NCI-H2107 treated with DMSO at 0.1 percent for 48 hours (cell line): ENCODE measurements around the gene PPFIA4.
"Not testable (repeated sequence)": the region's sequence is repeated elsewhere in the genome, so short reads cannot be mapped to it uniquely, and the experiment has no call there.

Source experiments
- DNase-seq: peaks from one replicate; lab custom pipeline; 2025; ENCODE audit not compliant: unreplicated experiment; lab: John Stamatoyannopoulos, UW

PPFIA4 gene

GRCh38 chr1:203017061-203017460 is 9.2 kb upstream of the PPFIA4 start:
- DNase-seq = no peak

DNA sequence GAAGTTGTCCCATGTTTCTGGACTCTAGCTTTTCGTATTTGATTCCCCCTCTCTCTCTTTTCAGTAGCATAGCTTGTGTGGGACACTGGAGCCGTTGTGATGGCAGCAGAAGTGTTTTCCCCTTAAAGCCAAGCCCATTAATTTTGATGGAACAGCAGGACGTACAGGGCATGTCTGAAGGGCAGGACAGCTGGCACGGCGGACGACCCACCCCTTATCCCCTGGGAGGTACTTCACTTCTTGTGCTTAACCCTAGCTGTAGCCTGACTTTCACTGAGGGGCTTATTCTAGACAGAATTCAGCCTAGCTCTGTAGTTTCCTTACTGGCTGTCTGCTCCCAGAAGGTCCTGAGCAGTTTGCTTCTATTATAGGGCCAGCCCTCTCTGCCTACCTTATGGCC is 8.6 kb upstream of the PPFIA4 start:
- DNase-seq = no peak

DNA sequence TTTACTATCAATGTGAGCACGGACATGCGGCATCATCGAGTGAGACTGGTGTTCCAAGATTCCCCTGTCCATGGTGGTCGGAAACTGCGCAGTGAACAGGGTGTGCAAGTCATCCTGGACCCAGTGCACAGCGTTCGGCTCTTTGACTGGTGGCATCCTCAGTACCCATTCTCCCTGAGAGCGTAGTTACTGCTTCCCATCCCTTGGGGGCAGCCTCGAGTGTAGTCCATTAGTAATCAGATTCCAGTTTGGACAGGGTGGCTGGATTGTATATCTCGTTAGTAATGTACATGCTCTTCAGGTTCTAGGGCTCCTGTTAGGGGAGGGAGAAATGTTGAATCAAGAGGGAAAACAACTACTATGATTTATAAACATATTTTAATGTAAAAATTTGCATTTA is 3.4 kb upstream of the PPFIA4 start:
- DNase-seq = not testable (repeated sequence)

GRCh38 chr1:203025686-203026030 is 633 bp upstream of the PPFIA4 start:
- no peak for DNase-seq

- no peak for DNase-seq
Observed at GRCh38 chr1:203026666-203027663, 674 bp downstream of the PPFIA4 start.

DNA sequence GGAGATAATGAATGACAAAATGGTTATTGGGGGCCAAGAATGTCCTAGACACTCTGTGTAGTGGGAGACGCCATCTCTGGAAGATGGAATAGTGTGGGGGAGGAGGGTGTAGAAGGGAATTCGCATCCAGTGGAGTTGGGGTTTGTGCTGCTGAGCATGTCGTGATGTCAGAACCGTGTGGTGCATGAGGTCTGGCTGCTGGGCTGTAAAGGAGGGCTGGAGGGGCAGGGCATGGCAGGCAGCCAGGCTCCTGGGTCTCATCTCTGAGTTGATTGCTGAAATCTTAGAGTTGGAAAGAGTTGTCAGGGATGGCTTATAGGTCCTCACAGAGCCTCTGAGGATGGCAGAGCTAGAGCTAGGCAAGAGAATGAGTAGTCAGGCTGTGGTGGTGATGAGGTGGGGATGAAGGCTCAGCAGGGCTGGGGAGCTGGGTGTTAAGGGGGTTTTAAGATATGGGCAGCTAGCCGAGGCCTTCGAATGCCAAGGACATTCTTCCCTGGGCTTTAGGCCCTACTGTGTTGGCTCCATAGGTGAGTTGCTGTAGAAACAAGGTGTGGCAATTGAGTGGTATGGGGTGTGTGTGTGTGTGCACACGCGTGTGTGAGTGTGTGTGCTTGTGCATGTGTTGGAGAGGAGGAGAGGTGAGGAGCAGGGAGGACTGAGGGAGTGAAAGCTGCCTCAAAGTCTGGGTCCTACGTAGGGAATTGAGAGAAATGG is 1.9 kb downstream of the PPFIA4 start:
- no peak for DNase-seq

DNA sequence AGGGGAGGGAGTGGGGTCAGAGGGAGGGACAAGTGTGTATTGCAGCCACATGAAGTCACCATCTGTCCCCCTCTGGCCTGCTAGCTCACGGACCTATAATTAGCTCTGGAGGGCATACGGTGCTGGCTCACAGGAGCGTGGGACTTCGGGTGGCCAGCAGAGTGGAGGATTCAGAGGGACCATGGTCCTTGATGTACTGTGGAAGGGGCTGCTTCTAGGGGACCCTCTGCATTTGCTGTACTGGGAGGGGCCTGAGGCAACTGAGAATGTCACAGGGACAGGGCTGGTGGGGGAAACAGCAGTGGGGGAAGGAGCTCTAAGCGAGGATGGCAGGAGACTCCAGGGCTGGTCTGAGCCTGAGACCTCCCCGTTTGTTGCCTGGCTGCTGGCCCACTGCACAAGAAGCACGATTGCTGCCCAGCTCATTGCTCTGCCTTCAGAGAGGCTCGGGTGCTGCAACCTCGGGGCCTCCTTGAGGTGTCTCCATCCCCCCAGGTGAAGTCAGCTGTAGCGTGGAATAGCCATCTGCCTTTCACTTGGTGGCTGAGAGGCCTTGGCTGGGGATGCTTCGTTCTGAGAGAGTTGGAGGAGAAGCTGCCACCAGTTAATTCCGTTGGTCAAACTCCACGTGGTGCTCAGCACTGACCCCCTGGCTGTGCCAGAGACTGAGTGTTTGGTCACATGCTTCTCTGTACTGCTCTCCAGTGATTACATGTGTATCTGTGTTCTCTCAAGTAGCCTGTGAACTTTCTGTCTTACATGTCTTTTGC is 2.7 kb downstream of the PPFIA4 start:
- DNase-seq = no peak

GRCh38 chr1:203031467-203031866 is 5.2 kb downstream of the PPFIA4 start:
- DNase-seq = no peak

DNA sequence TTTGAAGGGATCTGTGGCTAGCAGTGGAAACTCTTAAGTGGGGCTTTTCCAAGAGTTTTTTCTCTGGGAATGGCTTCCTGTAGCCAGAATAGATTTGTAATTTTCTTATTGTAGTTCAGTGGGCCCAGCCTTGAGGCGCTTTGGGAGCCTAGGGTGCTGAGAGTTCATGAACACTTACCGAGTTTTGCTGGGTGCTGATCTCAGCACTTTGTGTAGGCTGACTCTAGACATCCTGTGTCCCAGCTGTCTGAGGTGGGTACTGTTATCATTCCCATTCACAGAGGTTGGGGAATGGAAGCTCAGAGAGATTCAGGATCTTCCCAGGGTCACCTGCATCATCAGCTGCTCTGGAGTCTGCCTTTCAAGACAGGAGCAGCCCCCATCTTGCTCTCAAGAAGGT is 7.0 kb downstream of the PPFIA4 start:
- no peak for DNase-seq

DNA sequence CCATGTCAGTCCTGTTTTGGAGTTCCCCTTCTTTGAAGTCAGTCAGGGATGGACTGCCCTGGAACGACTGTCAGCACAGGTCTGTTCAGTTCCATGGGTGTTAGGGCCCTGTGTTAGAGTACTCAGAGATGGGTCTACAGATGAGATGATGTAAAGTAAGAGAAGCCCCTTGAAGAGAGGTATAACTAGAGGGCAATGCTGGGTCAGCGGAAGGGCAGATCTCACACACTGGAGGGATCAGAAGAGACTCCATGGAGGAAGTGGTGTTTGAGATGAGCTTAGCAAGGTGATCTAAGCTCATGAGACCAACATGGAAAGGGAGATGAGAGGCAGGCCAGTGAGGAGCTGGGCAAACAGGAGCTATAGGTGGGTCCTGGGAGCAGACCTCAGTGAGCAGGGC is 7.6 kb downstream of the PPFIA4 start:
- DNase-seq = no peak

DNA sequence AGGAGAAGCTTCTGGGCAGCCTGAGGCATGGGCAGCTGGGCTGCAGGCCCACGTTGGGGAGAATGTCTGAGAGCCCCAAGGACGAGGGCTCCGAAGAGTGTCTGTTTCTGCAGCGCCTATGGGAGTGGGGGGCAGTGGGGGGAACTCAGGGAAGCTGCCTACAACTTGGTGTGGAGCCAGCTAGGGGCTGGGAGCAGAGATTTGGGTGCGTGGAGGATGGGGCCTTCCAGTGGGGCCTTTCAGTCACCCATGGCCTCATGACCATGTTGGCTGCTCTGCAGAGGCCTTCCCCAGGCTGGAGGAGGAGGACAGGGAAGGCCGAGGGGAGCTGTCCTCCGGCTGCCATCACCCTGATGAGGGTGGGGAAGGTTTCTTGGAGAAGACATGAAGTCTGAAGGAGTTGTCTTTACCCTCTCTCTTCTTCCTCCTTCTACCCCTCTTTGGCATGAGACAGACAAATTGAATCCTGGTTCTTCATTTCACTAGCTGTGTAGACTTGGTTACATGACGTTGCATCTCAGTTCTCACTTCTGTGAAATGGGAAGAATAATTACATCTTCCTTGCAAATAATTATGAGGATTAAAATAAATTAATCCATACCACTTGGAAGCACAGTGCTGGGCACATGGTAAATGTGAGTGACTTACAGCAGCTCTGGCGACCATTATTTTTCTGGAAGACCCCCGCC is 8.3 kb downstream of the PPFIA4 start:
- DNase-seq = no peak

DNA sequence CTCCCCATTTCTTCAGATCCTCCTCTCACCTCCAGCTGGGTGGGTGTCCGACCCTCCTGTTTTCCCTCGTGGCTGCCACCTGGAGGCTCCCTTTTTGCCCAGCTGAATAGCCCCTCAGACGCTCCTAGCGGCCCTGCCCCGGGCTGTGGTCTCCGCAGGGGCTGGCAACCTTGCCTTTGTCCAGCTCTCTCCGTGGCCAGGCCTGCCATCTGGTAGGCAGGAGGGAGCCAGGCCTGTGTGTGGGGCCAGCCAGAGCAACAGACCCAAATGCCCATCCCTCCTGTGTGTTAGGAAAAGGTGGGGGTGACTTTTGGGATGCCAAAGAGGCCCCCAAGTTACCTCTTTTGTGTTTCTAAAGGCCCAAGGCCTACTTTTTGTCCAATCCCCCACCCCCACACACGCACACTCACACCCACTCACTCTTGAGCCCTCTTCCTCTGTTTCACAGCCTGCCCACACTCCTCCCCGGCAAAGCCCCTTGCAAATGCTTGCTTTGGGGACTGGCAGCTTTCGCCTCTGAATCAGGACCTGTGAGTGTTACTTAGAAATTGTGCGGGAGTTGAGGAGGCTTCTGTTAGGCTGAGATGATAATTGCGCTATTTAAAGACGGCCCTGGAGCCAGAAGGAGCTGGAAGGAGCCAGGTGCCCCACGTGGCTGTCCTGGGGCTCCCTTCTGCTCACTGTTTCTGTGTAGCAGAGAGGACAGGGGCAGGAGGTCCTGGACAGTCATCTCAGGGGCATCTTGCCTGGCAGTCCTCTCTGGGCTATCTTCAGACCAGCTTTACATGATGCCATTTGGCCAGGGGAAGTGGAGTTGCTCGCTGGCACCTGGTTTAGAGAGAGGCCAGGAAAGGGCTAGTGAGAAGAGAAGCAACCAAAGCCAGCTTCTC is 9.1 kb downstream of the PPFIA4 start:
- DNase-seq = no peak

DNA sequence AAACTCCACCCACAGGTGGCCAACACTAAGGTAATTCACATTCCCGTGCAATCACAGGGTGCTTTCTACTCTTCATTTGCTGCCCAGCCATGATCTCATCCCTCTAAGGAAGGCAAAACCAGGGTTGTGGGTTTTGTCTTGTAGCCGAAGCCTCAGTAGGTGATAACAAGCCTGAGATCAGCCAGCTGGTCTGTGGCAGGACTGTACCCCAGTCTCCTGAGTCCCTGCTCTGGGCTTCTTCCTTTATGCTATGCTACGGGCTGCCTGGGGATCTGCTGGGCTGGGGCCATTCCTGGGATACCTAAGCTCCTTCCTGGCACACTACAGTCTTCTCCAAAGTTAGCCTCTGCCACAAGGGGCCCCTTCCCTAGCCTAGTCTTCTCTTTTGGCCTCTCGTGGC is 9.8 kb downstream of the PPFIA4 start:
- DNase-seq = no peak

GRCh38 chr1:203036537-203036936 is 10.2 kb downstream of the PPFIA4 start:
- DNase-seq = no peak

DNA sequence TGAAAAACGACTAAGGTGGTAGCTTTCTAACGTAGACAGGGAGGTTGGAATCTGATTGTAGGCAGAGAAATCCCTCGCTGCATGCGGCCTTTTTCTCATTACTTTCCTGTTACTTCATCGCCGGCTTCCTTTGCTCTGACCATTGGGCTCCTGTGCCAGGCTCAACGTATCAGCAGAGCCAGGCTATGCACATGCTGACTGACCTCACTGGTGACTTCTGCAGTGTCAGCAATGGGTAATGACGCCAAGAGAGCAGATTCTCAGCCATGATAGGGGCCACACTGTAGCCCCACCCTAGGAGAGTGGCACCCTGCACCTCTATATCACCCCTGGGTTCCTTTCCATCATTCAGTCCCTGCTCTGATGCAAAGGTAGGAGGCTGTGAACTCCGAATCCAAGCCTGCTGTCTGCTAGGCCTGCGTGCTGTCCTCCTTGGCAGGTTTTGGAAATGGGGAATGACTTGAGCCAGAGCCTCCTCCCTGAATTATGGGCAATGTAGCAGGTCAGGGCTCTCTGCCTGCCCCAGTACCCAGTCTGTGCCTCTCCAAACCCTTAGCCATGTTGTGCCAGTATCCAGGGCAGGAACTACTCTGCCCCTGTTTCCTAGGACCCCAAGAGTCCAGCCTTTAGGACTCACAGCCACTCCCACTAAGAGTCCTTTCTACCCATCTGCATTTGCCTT is 11.4 kb downstream of the PPFIA4 start:
- DNase-seq = no peak

- DNase-seq = no peak
Observed at GRCh38 chr1:203038217-203038741, 12.0 kb downstream of the PPFIA4 start.

DNA sequence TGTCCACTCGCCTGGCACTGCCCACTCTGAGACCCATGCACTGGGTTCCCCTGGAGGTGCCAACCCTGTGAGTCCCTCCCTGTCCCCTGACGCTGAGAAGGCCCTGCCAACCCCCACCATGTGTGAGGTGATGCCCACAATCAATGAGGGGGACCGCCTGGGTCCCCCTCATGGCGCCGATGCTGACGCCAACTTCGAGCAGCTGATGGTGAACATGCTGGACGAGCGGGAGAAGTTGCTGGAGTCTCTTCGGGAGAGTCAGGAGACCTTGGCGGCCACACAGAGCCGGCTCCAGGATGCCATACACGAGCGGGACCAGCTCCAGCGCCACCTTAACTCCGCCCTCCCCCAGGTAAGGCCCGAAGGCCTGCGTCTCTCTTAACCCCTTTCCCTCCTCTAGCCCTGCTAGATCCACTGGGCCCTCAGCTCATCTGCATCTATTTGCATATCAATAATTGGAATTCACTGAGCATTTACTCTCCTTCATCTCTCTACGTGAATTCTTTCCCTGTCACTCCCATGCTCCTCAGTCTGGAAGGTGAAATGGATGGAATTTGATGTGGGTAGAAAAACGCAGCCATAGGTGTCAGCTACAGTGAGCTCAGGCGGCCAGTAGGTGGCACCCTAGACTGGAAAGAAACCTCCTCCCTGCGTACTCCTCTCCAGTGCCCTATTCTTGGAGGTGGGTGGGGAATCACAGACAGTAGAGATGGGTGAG is 12.8 kb downstream of the PPFIA4 start:
- peak; percentile 70 for DNase-seq
